Heart right ventricle (tissue), 16 donors: ENCODE results near the gene BAMBI. TPM values are rescaled to one million over a fixed set of nuclear protein-coding genes. Genes with fewer than 3 reads are reported as not detected.

ENCODE experiments used
- ATAC-seq, 8 donors: fragments of 200-7000 bp; cut with Tn5 transposase; one replicate each; pipeline ENCODE4 v1.9.1; 2020; ENCODE audit warnings: mild to moderate bottlenecking in 8 of 8, moderate library complexity in 8 of 8, moderate number of reproducible peaks in 1 of 8
- DNase-seq, 2 donors: peaks; one replicate each; pipeline ENCODE4 v3.0.0-alpha.2; 2020
- H3K27ac ChIP-seq, 10 donors: fragments of 200-600 bp; sonication (generic) in 2 of 10; one replicate each; pipeline versions ENCODE4 v1.5.0 to v1.8.0; 2020 to 2022; ENCODE audit warnings: mild to moderate bottlenecking in 3 of 10
- H3K27me3 ChIP-seq, 7 donors: fragments of 200-600 bp; one replicate each; pipeline ENCODE4 v1.8.0; 2021 to 2022; ENCODE audit warnings: mild to moderate bottlenecking in 2 of 7
- H3K36me3 ChIP-seq, 9 donors: fragments of 200-600 bp; sonication (generic) in 1 of 9; one replicate each; pipeline versions ENCODE4 v1.5.0 to v1.8.0; 2020 to 2022; ENCODE audit warnings: mild to moderate bottlenecking in 2 of 9
- H3K4me1 ChIP-seq, 9 donors: fragments of 200-600 bp; sonication (generic) in 1 of 9; one replicate each; pipeline versions ENCODE4 v1.5.0 to v1.8.0; 2020 to 2022; ENCODE audit warnings: mild to moderate bottlenecking in 4 of 9
- H3K4me3 ChIP-seq, 10 donors: fragments of 200-600 bp; sonication (generic) in 2 of 10; one replicate each; pipeline versions ENCODE4 v1.5.0 to v1.8.0; 2020 to 2022; ENCODE audit warnings: mild to moderate bottlenecking in 7 of 10, moderate library complexity in 2 of 10
- H3K9me3 ChIP-seq, 11 donors: fragments of 200-600 bp in 10 of 11; sonication (generic) in 2 of 11; one replicate each; pipeline versions ENCODE4 v1.5.0 to v1.8.0; 2013 to 2022; ENCODE audit warnings: mild to moderate bottlenecking in 2 of 11, control low read depth in 1 of 11, moderate library complexity in 1 of 11
- CTCF ChIP-seq, 9 donors: fragments of 200-600 bp; sonication (generic) in 2 of 9; IDR thresholded peaks; one replicate each; pipeline versions ENCODE4 v1.5.0 to v1.8.0; 2021 to 2022; ENCODE audit warnings: antibody characterized with exemption in 9 of 9, mild to moderate bottlenecking in 5 of 9, moderate library complexity in 1 of 9
- WGBS, 2 donors: extraction: QIAGEN DNeasy Blood & Tissue Kit; methylation state at CpG; one replicate each; pipeline ENCODE4 v1.1.7; 2013; ENCODE audit warnings: inconsistent platforms in 1 of 2; 5-methylcytosine and 5-hydroxymethylcytosine counted together
- intact Hi-C, 10 donors: fragments of 100-400 bp; cut with DNase I; formaldehyde crosslinking; loops; one replicate each; pipeline versions ENCODE4 v1.11.1 to v1.14.2; 2022
- polyA plus RNA-seq, 2 donors: library from polyadenylated mRNA; stranded (reverse); fragments of 200-250 nt; gene quantifications; one replicate each; pipeline ENCODE4 v1.2.3, GENCODE V29; 2013
- total RNA-seq, 10 donors: library from RNA; stranded (reverse); fragmentation: NEBNext Ultra II Directional in 3 of 10; extraction: Animal tissue kit (Norgen Biotek cat#: 25700) in 3 of 10; gene quantifications; one replicate each; pipeline versions ENCODE4 v1.2.1 to v1.2.4, GENCODE V29; 2021 to 2023
- donor health status: Arrhythmogenic right ventricular cardiomyopathy.
- donor health status: ischemic (EF 13 %, LVEDD 7.1; RV severe dilation, severe dysfunction).
- donor health status: healthy with polysubstance abuse.
- donor health status: DM: no; HTN: yes; CAD: no.
- donor health status: DM: no; HTN: no; CAD: no.
- donor health status: ischemic (EF 25% LVEDD 6.9; RV normal size, moderate dysfunction).
- donor health status: ischemic (EF 25% LVEDD 5.7; RV mildly dilated, moderate dysfunction).
- donor health status: healthy.
- donor health status: DM: yes; HTN: yes; CAD: no.
- donor health status: Ischemic cardiomyopathy.
- donor health status: ischemic (EF 35%, LVEDD 5.7; RV mildly dilated, moderate dysfunction).
- donor health status: nonischemic (EF 11% LVEDD 7.7; RV severe dilation, severe dysfunction).
- donor health status: DM: yes; HTN: yes; CAD: no.
- donor health status: PGD.
- donor health status: ischemic (EF 29% LVEDD 5.4; RV normal size, mild dysfunction).
- donor health status: nonischemic (EF 23%, LVEDD 6.1; RV moderate dilation, normal function).

BAMBI gene
- total and polyA plus RNA-seq, 12 donors, result 5.0 to 52.7 (median 21.3) TPM

DNA sequence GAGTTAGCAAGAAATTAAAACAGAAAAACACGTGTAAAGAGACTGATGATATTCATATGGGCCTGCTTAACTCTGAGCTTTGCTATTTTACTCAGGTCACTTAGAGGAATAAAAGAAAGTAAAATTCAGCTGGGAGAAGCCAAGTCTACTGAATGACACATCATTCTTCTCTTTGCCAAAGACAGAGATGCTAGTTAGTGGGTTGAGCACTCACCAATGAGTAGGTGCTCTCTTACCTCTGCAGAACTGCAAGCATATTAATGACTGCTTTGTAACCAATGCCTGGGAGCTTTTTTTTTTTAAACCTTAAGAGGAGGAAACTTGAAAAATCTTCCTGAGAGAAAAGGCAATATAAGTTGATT lies 44.8 kb upstream of the BAMBI start:
- Histone ChIP-seq H3K4me3 (no peak overlapping the region), H3K9me3 (peaks cover 0 to under 1% (median 0%) of the 10 kb centered on the region in 11 donors), H3K27me3 (peaks cover 0 to 19% (median 0%) of the 10 kb centered on the region in 7 donors), H3K36me3 (no peaks in the 10 kb centered on the region), H3K27ac (no peak overlapping the region), H3K4me1 (peaks cover 0 to 9% (median 0%) of the 10 kb centered on the region in 9 donors)
- ATAC-seq (no peak), DNase-seq (no peak)
- intact Hi-C loops, result no loop called here
- WGBS, 2 donors, result 74 to 80% methylated on average over 1 of the region's 1 CpG
- no peak for TF ChIP-seq CTCF (IDR thresholded peaks at IDR 0.05)

- intact Hi-C loops, result no loop called here
- Histone ChIP-seq H3K4me3 (no peak overlapping the region), H3K4me1 (no peaks in the 10 kb centered on the region), H3K27me3 (peaks cover 0 to 19% (median 0%) of the 10 kb centered on the region in 7 donors), H3K9me3 (peaks cover 0 to 11% (median 0%) of the 10 kb centered on the region in 11 donors), H3K27ac (no peak overlapping the region), H3K36me3 (no peaks in the 10 kb centered on the region)
- TF ChIP-seq CTCF (IDR thresholded peaks at IDR 0.05), result no peak
- DNase-seq (no peak), ATAC-seq (no peak)
- 76 to 82% methylated on average over 6 of the region's 6 CpGs for WGBS, 2 donors
Measured at GRCh38 chr10:28633750-28634149, 43.6 kb upstream of the BAMBI start.

DNA sequence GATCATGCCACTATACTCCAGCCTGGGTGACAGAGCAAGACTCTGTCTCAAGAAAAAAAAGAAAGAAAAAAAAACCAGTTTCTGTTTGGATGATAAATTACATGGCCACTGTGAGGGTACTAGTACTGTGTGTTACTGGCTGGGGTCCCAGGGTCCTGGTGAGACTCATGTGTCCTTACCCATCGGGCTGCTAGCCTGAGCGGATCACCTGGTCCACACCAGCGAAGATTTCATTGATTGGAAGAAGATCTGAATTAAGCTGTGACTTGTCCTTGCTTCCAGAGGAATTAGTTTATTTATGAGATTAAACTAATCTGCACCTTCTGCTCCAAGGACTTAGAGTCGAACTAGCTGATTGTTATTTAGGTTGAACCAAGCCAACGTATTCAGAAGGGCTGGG lies 40.0 kb upstream of the BAMBI start:
- intact Hi-C loops, result no loop called here
- Histone ChIP-seq H3K27me3 (no peaks in the 10 kb centered on the region), H3K4me3 (no peak overlapping the region), H3K36me3 (no peaks in the 10 kb centered on the region), H3K9me3 (peaks cover 0 to 17% (median 0%) of the 10 kb centered on the region in 11 donors), H3K27ac (no peak overlapping the region), H3K4me1 (no peaks in the 10 kb centered on the region)
- WGBS, 2 donors, result 81 to 83% methylated on average over 5 of the region's 5 CpGs
- DNase-seq (no peak), ATAC-seq (no peak)
- no peak for TF ChIP-seq CTCF (IDR thresholded peaks at IDR 0.05)

DNA sequence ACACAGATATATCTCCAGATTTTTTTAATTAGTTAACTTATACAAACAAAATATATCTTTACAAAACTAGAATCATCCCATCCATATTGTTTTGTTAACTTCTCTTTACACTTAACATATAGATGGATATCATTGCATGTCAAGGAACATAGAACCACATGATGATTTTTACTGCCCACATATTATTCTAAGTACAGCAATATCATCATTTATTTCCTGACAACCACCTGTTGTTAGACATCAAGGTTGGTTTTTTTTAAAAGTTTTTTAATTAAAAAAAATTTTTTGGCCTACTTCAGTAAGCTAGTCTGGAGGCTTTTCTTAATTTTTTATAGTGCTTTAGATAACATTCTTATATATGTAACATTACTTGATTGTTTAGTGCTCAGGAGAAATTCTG lies 38.9 kb upstream of the BAMBI start:
- no peak for TF ChIP-seq CTCF (IDR thresholded peaks at IDR 0.05)
- intact Hi-C loops, result no loop called here
- H3K27ac ChIP-seq, result no peak overlapping the region
- H3K9me3 ChIP-seq, result peaks cover 0 to 17% (median 0%) of the 10 kb centered on the region in 11 donors
- H3K36me3 ChIP-seq, result no peaks in the 10 kb centered on the region
- H3K4me3 ChIP-seq, result no peak overlapping the region
- ATAC-seq (no peak), DNase-seq (no peak)
- H3K4me1 ChIP-seq, result no peaks in the 10 kb centered on the region
- H3K27me3 ChIP-seq, result no peaks in the 10 kb centered on the region
